ENCODE results near the gene ARHGEF2. TPM values are rescaled to one million over a fixed set of nuclear protein-coding genes. Genes with fewer than 3 reads are reported as not detected.

The ARHGEF2 gene
- total and polyA plus RNA-seq, 2 of the 13 experiments (the other 11 are each of a cell fraction or from before 2014, with no cell fraction given) = 16.1 to 32.1 TPM

DNA sequence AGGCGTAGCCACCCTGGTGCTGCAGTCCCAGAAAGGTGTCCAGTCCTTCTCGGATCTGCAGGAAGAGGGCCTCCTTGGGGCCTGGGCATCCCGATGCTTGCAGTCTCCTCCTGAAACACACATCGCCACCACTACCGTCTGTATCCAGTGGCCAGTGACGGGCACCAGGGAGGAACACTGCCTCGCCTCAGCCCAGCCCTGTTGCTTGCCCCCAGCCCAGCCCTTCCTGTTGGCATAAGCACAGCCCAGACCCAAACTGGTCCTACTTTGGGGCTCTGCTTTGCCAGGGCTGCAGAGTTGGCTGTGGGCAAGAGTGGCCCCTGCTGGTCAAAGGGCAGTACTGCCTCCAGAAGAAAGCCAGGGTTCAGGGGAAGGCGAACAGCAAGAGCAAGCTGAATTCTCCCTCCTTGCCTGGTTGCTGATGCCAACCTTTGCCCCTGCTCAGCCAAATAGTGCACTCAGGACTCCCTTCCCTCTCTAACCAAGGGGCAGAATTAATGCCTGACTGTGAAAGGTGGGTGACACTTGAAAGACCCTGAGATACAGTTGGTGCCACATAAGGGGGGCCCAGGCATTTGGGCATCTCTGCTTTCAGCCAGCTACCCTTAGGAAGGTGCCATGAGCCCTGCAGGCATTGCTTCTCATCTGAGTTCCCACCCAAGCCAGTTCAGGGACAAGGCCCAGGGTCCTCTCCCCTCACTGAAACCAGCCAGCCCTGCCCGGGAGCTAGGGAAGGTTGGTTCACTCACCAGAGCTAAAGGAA, 11.1 kb upstream of the ARHGEF2 start (continued):
- 0 out of 2 replicates have a peak, but pooled peaks have one; percentile 20 for TF ChIP-seq ELF3 (CRISPR knock-in tag; IDR thresholded peaks at IDR 0.05)
- TF ChIP-seq, protein P1, sequence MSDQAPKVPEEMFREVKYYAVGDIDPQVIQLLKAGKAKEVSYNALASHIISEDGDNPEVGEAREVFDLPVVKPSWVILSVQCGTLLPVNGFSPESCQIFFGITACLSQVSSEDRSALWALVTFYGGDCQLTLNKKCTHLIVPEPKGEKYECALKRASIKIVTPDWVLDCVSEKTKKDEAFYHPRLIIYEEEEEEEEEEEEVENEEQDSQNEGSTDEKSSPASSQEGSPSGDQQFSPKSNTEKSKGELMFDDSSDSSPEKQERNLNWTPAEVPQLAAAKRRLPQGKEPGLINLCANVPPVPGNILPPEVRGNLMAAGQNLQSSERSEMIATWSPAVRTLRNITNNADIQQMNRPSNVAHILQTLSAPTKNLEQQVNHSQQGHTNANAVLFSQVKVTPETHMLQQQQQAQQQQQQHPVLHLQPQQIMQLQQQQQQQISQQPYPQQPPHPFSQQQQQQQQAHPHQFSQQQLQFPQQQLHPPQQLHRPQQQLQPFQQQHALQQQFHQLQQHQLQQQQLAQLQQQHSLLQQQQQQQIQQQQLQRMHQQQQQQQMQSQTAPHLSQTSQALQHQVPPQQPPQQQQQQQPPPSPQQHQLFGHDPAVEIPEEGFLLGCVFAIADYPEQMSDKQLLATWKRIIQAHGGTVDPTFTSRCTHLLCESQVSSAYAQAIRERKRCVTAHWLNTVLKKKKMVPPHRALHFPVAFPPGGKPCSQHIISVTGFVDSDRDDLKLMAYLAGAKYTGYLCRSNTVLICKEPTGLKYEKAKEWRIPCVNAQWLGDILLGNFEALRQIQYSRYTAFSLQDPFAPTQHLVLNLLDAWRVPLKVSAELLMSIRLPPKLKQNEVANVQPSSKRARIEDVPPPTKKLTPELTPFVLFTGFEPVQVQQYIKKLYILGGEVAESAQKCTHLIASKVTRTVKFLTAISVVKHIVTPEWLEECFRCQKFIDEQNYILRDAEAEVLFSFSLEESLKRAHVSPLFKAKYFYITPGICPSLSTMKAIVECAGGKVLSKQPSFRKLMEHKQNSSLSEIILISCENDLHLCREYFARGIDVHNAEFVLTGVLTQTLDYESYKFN (CRISPR knock-in tag; conservative IDR thresholded peaks at IDR 0.05) = 0 out of 2 replicates have a peak, but pooled peaks have one; percentile 12
- TF ChIP-seq ZBTB7B (CRISPR knock-in tag; IDR thresholded peaks at IDR 0.05) = 0 out of 2 replicates have a peak, but pooled peaks have one; percentile 19
- peak; percentile 12; the same call in 1 of the 2 replicates for TF ChIP-seq FOSL2 (CRISPR knock-in tag; IDR thresholded peaks at IDR 0.05)
- no peak for TF ChIP-seq IRF1 (CRISPR knock-in tag; IDR thresholded peaks at IDR 0.05; ENCODE audit: low read depth)
- TF ChIP-seq FOXA3 (CRISPR knock-in tag; IDR thresholded peaks at IDR 0.05) = peak; percentile 30; the same call in 1 of the 2 replicates
- TF ChIP-seq NRL (CRISPR knock-in tag; IDR thresholded peaks at IDR 0.05; ENCODE audit: borderline replicate concordance) = peak; percentile 32; the same call in 1 of the 2 replicates
- no peak for TF ChIP-seq ZNF7 (CRISPR knock-in tag; IDR thresholded peaks at IDR 0.05)
- peak; percentile 60; the same call in 1 of the 2 replicates for TF ChIP-seq SALL1 (CRISPR knock-in tag; IDR thresholded peaks at IDR 0.05)
- TF ChIP-seq, protein P2, sequence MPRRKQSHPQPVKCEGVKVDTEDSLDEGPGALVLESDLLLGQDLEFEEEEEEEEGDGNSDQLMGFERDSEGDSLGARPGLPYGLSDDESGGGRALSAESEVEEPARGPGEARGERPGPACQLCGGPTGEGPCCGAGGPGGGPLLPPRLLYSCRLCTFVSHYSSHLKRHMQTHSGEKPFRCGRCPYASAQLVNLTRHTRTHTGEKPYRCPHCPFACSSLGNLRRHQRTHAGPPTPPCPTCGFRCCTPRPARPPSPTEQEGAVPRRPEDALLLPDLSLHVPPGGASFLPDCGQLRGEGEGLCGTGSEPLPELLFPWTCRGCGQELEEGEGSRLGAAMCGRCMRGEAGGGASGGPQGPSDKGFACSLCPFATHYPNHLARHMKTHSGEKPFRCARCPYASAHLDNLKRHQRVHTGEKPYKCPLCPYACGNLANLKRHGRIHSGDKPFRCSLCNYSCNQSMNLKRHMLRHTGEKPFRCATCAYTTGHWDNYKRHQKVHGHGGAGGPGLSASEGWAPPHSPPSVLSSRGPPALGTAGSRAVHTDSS (CRISPR knock-in tag; conservative IDR thresholded peaks at IDR 0.05) = no peak
- no peak for TF ChIP-seq IRF9 (CRISPR knock-in tag; IDR thresholded peaks at IDR 0.05; ENCODE audit: borderline replicate concordance)
- 0 out of 2 replicates have a peak, but pooled peaks have one; percentile 22 for TF ChIP-seq ZNF614 (CRISPR knock-in tag; IDR thresholded peaks at IDR 0.05; ENCODE audit: borderline replicate concordance)
- no peak for TF ChIP-seq ZZZ3 (CRISPR knock-in tag; IDR thresholded peaks at IDR 0.05; ENCODE audit: borderline replicate concordance)
- no peak for TF ChIP-seq HNF4G (IDR thresholded peaks at IDR 0.05; ENCODE audit: borderline replicate concordance, low read depth, low read length)
- TF ChIP-seq HNF4G (CRISPR knock-in tag; IDR thresholded peaks at IDR 0.05; ENCODE audit: borderline replicate concordance, low read depth) = peak; percentile 33; the same call in 1 of the 2 replicates
- TF ChIP-seq SMC3 (IDR thresholded peaks at IDR 0.05; ENCODE audit: low read length) = peak; percentile 77
- TF ChIP-seq MAZ (IDR thresholded peaks at IDR 0.05; ENCODE audit: borderline replicate concordance, low read depth, low read length) = no peak
- peak; percentile 45; the same call in 1 of the 2 replicates for TF ChIP-seq MAZ (CRISPR knock-in tag; IDR thresholded peaks at IDR 0.05; ENCODE audit: low read depth)
- TF ChIP-seq ZNF564 (CRISPR knock-in tag; IDR thresholded peaks at IDR 0.05) = no peak
- peak; percentile 60; the same call in 1 of the 2 replicates for TF ChIP-seq KDM2A (CRISPR knock-in tag; IDR thresholded peaks at IDR 0.05; ENCODE audit: borderline replicate concordance, low read depth)

All from HepG2 (cell line).